ENCODE data around the gene EIF5A.

Gene EIF5A

GRCh38 chr17:7313890-7314718 lies 6.7 kb downstream of the EIF5A start:
- DNase-seq: no peak

GRCh38 chr17:7314719-7315569 lies 7.5 kb downstream of the EIF5A start, which contains the start of gene GPS2:
GPS2 (minus strand) TSS chr17:7315360; CDS start chr17:7315052, 308 bp downstream.
- peak; percentile 68 to 86 for DNase-seq

- DNase-seq: no peak
Measured at GRCh38 chr17:7315570-7316235, 8.3 kb downstream of the EIF5A start.

- no peak for DNase-seq
Measured at GRCh38 chr17:7317161-7317803, 9.9 kb downstream of the EIF5A start.

- no peak for DNase-seq
Measured at GRCh38 chr17:7318121-7318860, 10.9 kb downstream of the EIF5A start.

GRCh38 chr17:7321466-7321865 lies 14.0 kb downstream of the EIF5A start:
- no peak for DNase-seq

- DNase-seq: no peak
Measured at GRCh38 chr17:7322520-7323194, 15.2 kb downstream of the EIF5A start.

GRCh38 chr17:7323731-7324437 lies 16.5 kb downstream of the EIF5A start:
- peak in 1 of 2 donors; percentile 8 for DNase-seq

- DNase-seq: no peak
Measured at GRCh38 chr17:7324438-7324779, 17.0 kb downstream of the EIF5A start.

- DNase-seq: no peak
Measured at GRCh38 chr17:7325031-7325528, 17.7 kb downstream of the EIF5A start.

GRCh38 chr17:7326186-7326585 lies 18.8 kb downstream of the EIF5A start:
- no peak for DNase-seq

GRCh38 chr17:7327056-7327455 lies 19.6 kb downstream of the EIF5A start:
- DNase-seq: no peak

- no peak for DNase-seq
Measured at GRCh38 chr17:7327501-7327900, 20.1 kb downstream of the EIF5A start.

- no peak for DNase-seq
Measured at GRCh38 chr17:7328009-7328408, 20.6 kb downstream of the EIF5A start.

GRCh38 chr17:7328840-7329373 lies 21.5 kb downstream of the EIF5A start, which contains the start of gene NEURL4:
NEURL4 (minus strand) TSS chr17:7329335; CDS start chr17:7329312, 23 bp downstream.
- DNase-seq: no peak

- DNase-seq: peak; percentile 96 to 100
Measured at GRCh38 chr17:7329374-7329996, 22.1 kb downstream of the EIF5A start.

GRCh38 chr17:7329997-7330637 lies 22.7 kb downstream of the EIF5A start:
- peak; percentile 69 to 78 for DNase-seq

GRCh38 chr17:7330638-7331015 lies 23.2 kb downstream of the EIF5A start:
- DNase-seq: no peak

GRCh38 chr17:7332111-7332510 lies 24.7 kb downstream of the EIF5A start:
- DNase-seq: no peak
